DOHH2 (cell line): Measurements from ENCODE around the gene CDH4.

ENCODE experiments used
- EZH2phosphoT487 ChIP-seq: fragments of 200-600 bp; sonication (generic); IDR thresholded peaks from 2 replicates; pipeline ENCODE4 v1.6.1; 2017; ENCODE audit warnings: borderline replicate concordance, mild to moderate bottlenecking, antibody characterized with exemption, low read length, moderate library complexity, mixed read lengths
- TF ChIP-seq, protein P1 (sequence below): fragments of 200-600 bp; sonication (generic); IDR thresholded peaks from one replicate; pipeline ENCODE4 v1.5.1; 2014; ENCODE audit warnings: antibody characterized with exemption, mild to moderate bottlenecking, low read depth, low read length; ENCODE audit not compliant: poor library complexity, severe bottlenecking

DNA sequence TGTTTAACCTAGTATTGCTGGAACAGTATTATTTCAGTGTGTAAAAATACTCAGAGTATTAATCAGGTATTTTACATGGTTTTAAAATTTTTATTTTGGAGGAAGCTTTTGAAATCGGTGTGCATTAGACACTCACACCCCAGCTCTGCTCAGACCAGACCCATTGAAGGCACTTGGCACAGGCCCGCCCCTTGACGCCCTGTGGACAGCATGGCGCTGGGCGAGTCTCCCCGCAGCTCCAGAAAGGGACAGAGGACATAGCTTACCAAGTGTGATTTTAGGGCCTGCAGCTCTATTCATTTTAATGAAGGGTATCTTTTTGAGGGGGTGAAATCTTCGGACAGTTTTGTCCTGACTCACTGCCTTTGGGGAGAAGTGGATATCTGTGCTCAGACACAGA is 164.5 kb downstream of the CDH4 start:
- TF ChIP-seq, protein P1, sequence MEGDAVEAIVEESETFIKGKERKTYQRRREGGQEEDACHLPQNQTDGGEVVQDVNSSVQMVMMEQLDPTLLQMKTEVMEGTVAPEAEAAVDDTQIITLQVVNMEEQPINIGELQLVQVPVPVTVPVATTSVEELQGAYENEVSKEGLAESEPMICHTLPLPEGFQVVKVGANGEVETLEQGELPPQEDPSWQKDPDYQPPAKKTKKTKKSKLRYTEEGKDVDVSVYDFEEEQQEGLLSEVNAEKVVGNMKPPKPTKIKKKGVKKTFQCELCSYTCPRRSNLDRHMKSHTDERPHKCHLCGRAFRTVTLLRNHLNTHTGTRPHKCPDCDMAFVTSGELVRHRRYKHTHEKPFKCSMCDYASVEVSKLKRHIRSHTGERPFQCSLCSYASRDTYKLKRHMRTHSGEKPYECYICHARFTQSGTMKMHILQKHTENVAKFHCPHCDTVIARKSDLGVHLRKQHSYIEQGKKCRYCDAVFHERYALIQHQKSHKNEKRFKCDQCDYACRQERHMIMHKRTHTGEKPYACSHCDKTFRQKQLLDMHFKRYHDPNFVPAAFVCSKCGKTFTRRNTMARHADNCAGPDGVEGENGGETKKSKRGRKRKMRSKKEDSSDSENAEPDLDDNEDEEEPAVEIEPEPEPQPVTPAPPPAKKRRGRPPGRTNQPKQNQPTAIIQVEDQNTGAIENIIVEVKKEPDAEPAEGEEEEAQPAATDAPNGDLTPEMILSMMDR: no peak
- TF ChIP-seq EZH2phosphoT487: no peak
